GM12892 (cell line): Measurements from ENCODE around the gene QRICH2.

Experiments
- POLR2A ChIP-seq: IDR thresholded peaks from 2 replicates; pipeline ENCODE4 v1.6.1; 2011; ENCODE audit warnings: low read depth, low read length, control low read depth
- POLR2AphosphoS5 ChIP-seq: IDR thresholded peaks from 2 replicates; pipeline ENCODE4 v1.6.1; 2011; ENCODE audit warnings: low read depth, low read length, control low read depth
- TAF1 ChIP-seq: IDR thresholded peaks from 2 replicates; pipeline ENCODE4 v1.6.1; 2011; ENCODE audit warnings: low read depth, mild to moderate bottlenecking, control low read depth, low read length, borderline replicate concordance

GRCh38 chr17:76264425-76264754 is 43.7 kb downstream of the QRICH2 start:
- TF ChIP-seq POLR2AphosphoS5: no peak
- TF ChIP-seq TAF1: no peak
- TF ChIP-seq POLR2A: 0 out of 2 replicates have a peak, but pooled peaks have one; percentile 26
